ENCODE data around the gene KDF1. TPM values are rescaled to one million over a fixed set of nuclear protein-coding genes. Genes with fewer than 3 reads are reported as not detected.

KDF1 gene
- total and polyA plus RNA-seq, 2 of the 13 experiments (the other 11 are each of a cell fraction or from before 2014, with no cell fraction given): 1.9 to 4.9 TPM

- TF ChIP-seq SATB2 (CRISPR knock-in tag; IDR thresholded peaks at IDR 0.05) (peak; percentile 77; the same call in 1 of the 2 replicates), CC2D1A (CRISPR knock-in tag; IDR thresholded peaks at IDR 0.05) (no peak), HES4 (CRISPR knock-in tag; IDR thresholded peaks at IDR 0.05; ENCODE audit: borderline replicate concordance) (peak; percentile 18; the same call in 1 of the 2 replicates), FUBP1 (CRISPR knock-in tag; IDR thresholded peaks at IDR 0.05; ENCODE audit: borderline replicate concordance) (no peak; the same call in 1 of the 2 replicates), RAD51 (IDR thresholded peaks at IDR 0.05; ENCODE audit: borderline replicate concordance) (no peak), ZNF609 (CRISPR knock-in tag; IDR thresholded peaks at IDR 0.05; ENCODE audit: borderline replicate concordance) (peak; percentile 90), MXD4 (CRISPR knock-in tag; IDR thresholded peaks at IDR 0.05) (no peak), KDM5A (IDR thresholded peaks at IDR 0.05; ENCODE audit: borderline replicate concordance, low read length) (no peak), ZNF543 (CRISPR knock-in tag; IDR thresholded peaks at IDR 0.05) (no peak; the same call in 1 of the 2 replicates), ZNF501 (CRISPR knock-in tag; IDR thresholded peaks at IDR 0.05) (peak; percentile 76), ZFYVE20 (CRISPR knock-in tag; IDR thresholded peaks at IDR 0.05; ENCODE audit: borderline replicate concordance, low read depth) (no peak), ZNF343 (CRISPR knock-in tag; IDR thresholded peaks at IDR 0.05) (no peak), ZC3H4 (CRISPR knock-in tag; IDR thresholded peaks at IDR 0.05; ENCODE audit: borderline replicate concordance) (peak; percentile 87; the same call in 1 of the 2 replicates), MTF1 (CRISPR knock-in tag; IDR thresholded peaks at IDR 0.05) (0 out of 2 replicates have a peak, but pooled peaks have one; percentile 58), FOXK2 (IDR thresholded peaks at IDR 0.05) (no peak), THRA (CRISPR knock-in tag; IDR thresholded peaks at IDR 0.05; ENCODE audit: borderline replicate concordance) (peak; percentile 91), NFE2 (CRISPR knock-in tag; IDR thresholded peaks at IDR 0.05) (no peak), CBX5 (CRISPR knock-in tag; IDR thresholded peaks at IDR 0.05; ENCODE audit: borderline replicate concordance) (0 out of 2 replicates have a peak, but pooled peaks have one; percentile 49), ZNF354B (CRISPR knock-in tag; IDR thresholded peaks at IDR 0.05) (no peak), ZNF24 (IDR thresholded peaks at IDR 0.05) (no peak), ATF3 (CRISPR knock-in tag; IDR thresholded peaks at IDR 0.05) (peak; percentile 86), ZFP36L1 (CRISPR knock-in tag; IDR thresholded peaks at IDR 0.05) (no peak)
These were observed 33.2 kb upstream of the KDF1 start, which contains the start of gene TRNP1 (continued) for GRCh38 chr1:26993237-26994019.
